Psoas muscle (tissue), 8 donors: ENCODE data around the gene LTV1. TPM values are rescaled to one million over a fixed set of nuclear protein-coding genes. Genes with fewer than 3 reads are reported as not detected.

Source experiments
- ATAC-seq, 4 donors: fragments of 200-7000 bp; cut with Tn5 transposase; one replicate each; pipeline ENCODE4 v1.9.1; 2020; ENCODE audit warnings: moderate library complexity in 3 of 4, mild to moderate bottlenecking in 2 of 4
- DNase-seq, 2 donors: peaks; one replicate each; pipeline ENCODE4 v3.0.0-alpha.2; 2020
- H3K27ac ChIP-seq: fragments of 200-600 bp; one replicate; pipeline ENCODE4 v1.8.0; 2022
- H3K27me3 ChIP-seq, 3 donors: fragments of 200-600 bp in 1 of 3; one replicate each; pipeline versions ENCODE4 v1.6.1 to v1.8.0; 2013 to 2022; ENCODE audit warnings: low read length in 2 of 3, mild to moderate bottlenecking in 2 of 3, moderate library complexity in 1 of 3; ENCODE audit not compliant: insufficient read depth in 3 of 3
- H3K36me3 ChIP-seq, 2 donors: fragments of 200-600 bp in 1 of 2; one replicate each; pipeline versions ENCODE4 v1.6.1 to v1.8.0; 2013 to 2022; ENCODE audit warnings: low read depth in 1 of 2, mild to moderate bottlenecking in 1 of 2, moderate library complexity in 1 of 2; ENCODE audit not compliant: insufficient read depth in 1 of 2
- H3K4me1 ChIP-seq: fragments of 200-600 bp; one replicate; pipeline ENCODE4 v1.8.0; 2022
- H3K4me3 ChIP-seq: fragments of 200-600 bp; one replicate; pipeline ENCODE4 v1.8.0; 2022; ENCODE audit warnings: mild to moderate bottlenecking
- H3K9me3 ChIP-seq: fragments of 200-600 bp; one replicate; pipeline ENCODE4 v1.8.0; 2022
- WGBS, 3 donors: extraction: QIAGEN DNeasy Blood & Tissue Kit; methylation state at CpG; one replicate each; pipeline versions ENCODE4 v1.1.6 to v1.1.7; 2013; 5-methylcytosine and 5-hydroxymethylcytosine counted together
- intact Hi-C, 2 donors: fragments of 100-400 bp; cut with DNase I; formaldehyde crosslinking; loops; one replicate each; pipeline versions ENCODE4 v1.11.0 to v1.14.2; 2022
- polyA plus RNA-seq, 3 donors: library from polyadenylated mRNA; stranded (reverse); fragments of 200-250 nt; gene quantifications; one replicate each; pipeline ENCODE4 v1.2.3, GENCODE V29; 2013
- total RNA-seq, 4 donors: library from RNA; stranded (reverse); fragmentation: NEBNext Ultra II Directional in 2 of 4; extraction: Animal tissue kit (Norgen Biotek cat#: 25700) in 2 of 4; gene quantifications; one replicate each; pipeline versions ENCODE4 v1.2.1 to v1.2.4, GENCODE V29; 2021 to 2023
- TF ChIP-seq, protein P1 (sequence below): fragments of 200-600 bp; IDR thresholded peaks from one replicate; pipeline ENCODE4 v1.8.0; 2022; ENCODE audit warnings: antibody characterized with exemption
- donor health status: healthy with polysubstance abuse.
- donor health status: DM: no; HTN: no; CAD: no; lungs with moderate emphysema.
- donor health status: Bipolar disorder and iron deficiency.
- donor health status: healthy.
- donor health status: DM: yes; HTN: yes; CAD: no.
- donor health status: DM: no; HTN: no; CAD: no.
- donor health status: DM: no; HTN: no; CAD: no.
- donor health status: DM: yes; HTN: yes; CAD: no.

LTV1 gene
- total and polyA plus RNA-seq, 7 donors, result 19.1 to 57.1 (median 35.4) TPM

DNA sequence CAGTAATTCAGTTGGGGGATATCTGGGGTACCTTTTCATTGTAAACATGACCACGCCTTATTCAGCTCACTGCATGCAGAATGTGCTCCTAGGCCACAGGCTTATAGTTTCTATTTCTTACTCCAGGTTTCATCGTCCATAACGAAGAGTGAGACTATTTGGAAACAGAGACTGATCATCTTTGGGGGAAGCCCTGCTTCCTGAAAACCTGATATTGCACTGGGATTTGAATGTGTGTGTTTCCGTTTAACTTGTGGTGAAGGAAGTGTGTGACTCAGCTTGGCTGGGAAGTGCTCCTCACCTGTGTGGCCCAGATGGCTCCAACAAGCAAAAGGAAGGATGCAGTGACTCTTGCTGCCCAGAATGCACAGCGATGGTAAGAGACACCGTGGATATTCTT lies 19.6 kb upstream of the LTV1 start:
- TF ChIP-seq, protein P1, sequence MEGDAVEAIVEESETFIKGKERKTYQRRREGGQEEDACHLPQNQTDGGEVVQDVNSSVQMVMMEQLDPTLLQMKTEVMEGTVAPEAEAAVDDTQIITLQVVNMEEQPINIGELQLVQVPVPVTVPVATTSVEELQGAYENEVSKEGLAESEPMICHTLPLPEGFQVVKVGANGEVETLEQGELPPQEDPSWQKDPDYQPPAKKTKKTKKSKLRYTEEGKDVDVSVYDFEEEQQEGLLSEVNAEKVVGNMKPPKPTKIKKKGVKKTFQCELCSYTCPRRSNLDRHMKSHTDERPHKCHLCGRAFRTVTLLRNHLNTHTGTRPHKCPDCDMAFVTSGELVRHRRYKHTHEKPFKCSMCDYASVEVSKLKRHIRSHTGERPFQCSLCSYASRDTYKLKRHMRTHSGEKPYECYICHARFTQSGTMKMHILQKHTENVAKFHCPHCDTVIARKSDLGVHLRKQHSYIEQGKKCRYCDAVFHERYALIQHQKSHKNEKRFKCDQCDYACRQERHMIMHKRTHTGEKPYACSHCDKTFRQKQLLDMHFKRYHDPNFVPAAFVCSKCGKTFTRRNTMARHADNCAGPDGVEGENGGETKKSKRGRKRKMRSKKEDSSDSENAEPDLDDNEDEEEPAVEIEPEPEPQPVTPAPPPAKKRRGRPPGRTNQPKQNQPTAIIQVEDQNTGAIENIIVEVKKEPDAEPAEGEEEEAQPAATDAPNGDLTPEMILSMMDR, result no peak
- 77 to 81% (median 78%) methylated on average over 6 of the region's 6 CpGs for WGBS, 3 donors
- intact Hi-C loops, result no loop called here
- no peak overlapping the region for H3K4me3 ChIP-seq
- DNase-seq (no peak), ATAC-seq (no peak)
- H3K9me3 ChIP-seq, result no peaks in the 10 kb centered on the region
- H3K4me1 ChIP-seq, result no peaks in the 10 kb centered on the region
- no peaks in the 10 kb centered on the region for H3K27me3 ChIP-seq
- no peak overlapping the region for H3K27ac ChIP-seq
- peaks cover 0 to 37% of the 10 kb centered on the region in 2 donors for H3K36me3 ChIP-seq

DNA sequence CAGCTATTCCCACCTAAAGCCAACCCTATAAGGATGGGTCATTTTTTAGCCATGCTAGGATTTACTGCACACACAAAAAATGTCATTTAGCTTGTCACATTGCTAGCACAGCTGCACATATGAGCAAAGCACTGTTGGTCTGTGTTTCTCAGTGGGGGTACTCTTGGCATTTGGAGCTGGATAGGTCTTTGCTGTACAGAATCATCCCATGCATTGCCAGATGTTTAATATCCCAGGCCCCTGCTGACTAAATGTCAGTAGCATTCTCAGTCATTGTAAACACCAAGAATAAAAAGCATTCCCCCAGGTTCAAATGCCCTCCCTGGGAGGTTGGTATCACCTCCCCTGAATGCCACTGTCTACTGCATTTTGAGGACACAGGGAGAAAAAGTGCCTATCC lies 14.6 kb upstream of the LTV1 start:
- intact Hi-C loops, result no loop called here
- TF ChIP-seq, protein P1, result no peak
- DNase-seq (no peak), ATAC-seq (no peak)
- no peaks in the 10 kb centered on the region for H3K4me1 ChIP-seq
- H3K9me3 ChIP-seq, result no peaks in the 10 kb centered on the region
- no peak overlapping the region for H3K27ac ChIP-seq
- H3K36me3 ChIP-seq, result peaks cover 3 to 32% of the 10 kb centered on the region in 2 donors
- no peaks in the 10 kb centered on the region for H3K27me3 ChIP-seq
- H3K4me3 ChIP-seq, result no peak overlapping the region

DNA sequence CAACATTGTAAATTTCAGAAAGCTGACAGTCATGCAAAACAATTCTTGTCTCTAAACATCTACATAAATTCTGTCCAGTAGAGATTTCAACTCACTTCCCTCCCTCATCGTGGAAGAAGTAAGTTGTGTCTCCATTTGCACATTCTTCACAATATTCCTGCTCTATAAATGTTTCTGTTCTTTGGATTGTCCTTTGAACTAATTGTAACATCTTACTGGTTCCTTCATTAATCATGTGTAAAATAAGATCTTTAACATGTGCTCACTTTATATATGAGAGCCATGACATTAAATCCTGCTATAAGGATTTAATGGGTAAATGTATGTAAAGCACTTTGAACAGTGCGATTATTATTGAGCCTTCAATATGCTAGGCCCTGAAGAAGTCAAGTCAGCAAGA lies 7.0 kb upstream of the LTV1 start:
- intact Hi-C loops, result no loop called here
- ATAC-seq, result no peak
- no peaks in the 10 kb centered on the region for H3K27me3 ChIP-seq

DNA sequence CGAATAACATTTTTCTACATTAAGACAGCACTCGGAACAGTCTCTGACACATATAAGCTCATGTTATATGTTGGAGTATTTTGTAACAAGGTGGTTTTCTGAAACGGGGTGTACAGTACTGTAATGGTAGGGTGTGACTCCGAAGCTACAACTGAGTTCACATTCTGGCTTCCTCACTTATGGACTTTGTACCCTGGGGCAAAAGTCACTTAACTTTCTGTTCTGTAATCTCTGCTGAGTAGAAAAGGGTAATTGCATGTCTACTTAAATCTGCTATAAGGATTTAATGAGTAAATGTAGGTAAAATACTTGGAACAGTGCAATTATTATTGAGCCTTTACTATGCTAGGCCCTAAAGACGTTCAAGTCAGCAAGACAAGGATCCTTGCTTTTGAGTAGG lies 4.7 kb upstream of the LTV1 start:
- TF ChIP-seq, protein P1, result no peak
- 85 to 89% (median 87%) methylated on average over 5 of the region's 5 CpGs for WGBS, 3 donors
- H3K9me3 ChIP-seq, result no peaks in the 10 kb centered on the region
- no peaks in the 10 kb centered on the region for H3K4me1 ChIP-seq
- intact Hi-C loops, result no loop called here
- no peaks in the 10 kb centered on the region for H3K27me3 ChIP-seq
- no peak overlapping the region for H3K27ac ChIP-seq
- ATAC-seq (no peak), DNase-seq (no peak)
- H3K36me3 ChIP-seq, result no peaks in the 10 kb centered on the region
- H3K4me3 ChIP-seq, result no peak overlapping the region

More for the DNA sequence above, 7.0 kb upstream of the LTV1 start:
- no peaks in the 10 kb centered on the region for H3K9me3 ChIP-seq
- H3K4me1 ChIP-seq, result no peaks in the 10 kb centered on the region
- TF ChIP-seq, protein P1, result no peak
- no peak overlapping the region for H3K4me3 ChIP-seq
- no peaks in the 10 kb centered on the region for H3K36me3 ChIP-seq
- H3K27ac ChIP-seq, result no peak overlapping the region
- 89 to 92% (median 91%) methylated on average over 2 of the region's 2 CpGs for WGBS, 3 donors
- no peak for DNase-seq

DNA sequence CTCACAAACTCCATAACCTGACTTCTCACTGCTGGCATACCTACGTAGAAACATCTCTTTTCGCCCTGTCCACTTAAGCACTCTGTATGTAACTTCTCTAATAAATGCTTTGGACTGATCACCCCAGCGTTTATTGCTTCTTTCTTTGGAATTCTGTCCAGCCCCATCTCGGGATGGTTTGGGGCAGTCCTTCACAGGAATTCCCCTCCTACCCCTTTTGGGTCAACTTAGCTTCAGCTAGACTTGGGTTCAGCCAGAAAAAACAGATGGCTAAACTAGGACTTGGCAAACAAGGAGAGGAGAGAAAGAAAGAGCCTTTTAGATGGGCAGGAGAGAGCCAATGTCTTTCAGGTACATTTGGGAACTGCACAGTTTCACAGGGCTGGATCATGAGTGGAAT lies 3.9 kb upstream of the LTV1 start:
- Histone ChIP-seq H3K4me3 (no peak overlapping the region), H3K9me3 (no peaks in the 10 kb centered on the region), H3K27me3 (no peaks in the 10 kb centered on the region), H3K4me1 (peaks cover 4% of the 10 kb centered on the region), H3K27ac (no peak overlapping the region), H3K36me3 (no peaks in the 10 kb centered on the region)
- 53 to 67% (median 56%) methylated on average over 4 of the region's 4 CpGs for WGBS, 3 donors
- DNase-seq (no peak), ATAC-seq (no peak)
- TF ChIP-seq, protein P1, result no peak
- intact Hi-C loops, result no loop called here
